GM06990 (cell line): Measurements from ENCODE around the gene NEK2.

Source experiments
- DNase-seq: peaks from one replicate; pipeline ENCODE4 v3.0.0-alpha.2; 2011; ENCODE audit not compliant: insufficient read length; ENCODE audit errors: extremely low read depth
- H3K27me3 ChIP-seq: replicated peaks from 2 replicates; pipeline ENCODE4 v1.6.0; 2011; ENCODE audit warnings: low read length; ENCODE audit not compliant: control insufficient read depth, insufficient read depth
- H3K36me3 ChIP-seq: 2 replicates; pipeline ENCODE4 v1.5.1; 2011; ENCODE audit warnings: low read length; ENCODE audit not compliant: control insufficient read depth, insufficient read depth
- H3K4me3 ChIP-seq: replicated peaks from 2 replicates; pipeline ENCODE4 v1.5.1; 2011; ENCODE audit warnings: low read depth, mild to moderate bottlenecking, control low read depth, low read length
- CTCF ChIP-seq: IDR thresholded peaks from 2 replicates; pipeline ENCODE4 v1.5.1; 2011; ENCODE audit warnings: low read length, control low read depth, mild to moderate bottlenecking, inconsistent platforms; ENCODE audit not compliant: insufficient read depth, poor library complexity, severe bottlenecking

The NEK2 gene

GRCh38 chr1:211652371-211652770 lies 23.1 kb downstream of the NEK2 start:
- Histone ChIP-seq H3K4me3 (no peak overlapping the region), H3K27me3 (no peaks in the 10 kb centered on the region), H3K36me3 (no peaks in the 10 kb centered on the region)
- no peak for TF ChIP-seq CTCF
- no peak for DNase-seq

GRCh38 chr1:211650904-211651303 lies 24.5 kb downstream of the NEK2 start:
- no peak for DNase-seq
- no peak overlapping the region for H3K4me3 ChIP-seq
- H3K36me3 ChIP-seq, result no peaks in the 10 kb centered on the region
- no peak for TF ChIP-seq CTCF
- H3K27me3 ChIP-seq, result no peaks in the 10 kb centered on the region

- Histone ChIP-seq H3K27me3 (no peaks in the 10 kb centered on the region), H3K4me3 (no peak overlapping the region), H3K36me3 (no peaks in the 10 kb centered on the region)
- peak; percentile 57 for TF ChIP-seq CTCF
- no peak for DNase-seq
Measured at GRCh38 chr1:211648980-211649934, 26.2 kb downstream of the NEK2 start.

- no peak for TF ChIP-seq CTCF
- H3K4me3 ChIP-seq, result no peak overlapping the region
- no peak for DNase-seq
- H3K27me3 ChIP-seq, result no peaks in the 10 kb centered on the region
- no peaks in the 10 kb centered on the region for H3K36me3 ChIP-seq
Measured at GRCh38 chr1:211648336-211648735, 27.1 kb downstream of the NEK2 start.

- Histone ChIP-seq H3K27me3 (no peaks in the 10 kb centered on the region), H3K4me3 (no peak overlapping the region), H3K36me3 (no peaks in the 10 kb centered on the region)
- TF ChIP-seq CTCF, result no peak
- DNase-seq, result no peak
Measured at GRCh38 chr1:211647711-211648121, 27.7 kb downstream of the NEK2 start.
